ENCODE measurements around the gene C16orf86. TPM values are rescaled to one million over a fixed set of nuclear protein-coding genes. Genes with fewer than 3 reads are reported as not detected.
"Not testable (repeated sequence)": the region's sequence is repeated elsewhere in the genome, so short reads cannot be mapped to it uniquely, and the experiment has no call there.

Gene C16orf86
- total RNA-seq, 1 donor = 3.3 TPM

GRCh38 chr16:67677712-67678111 is 11.1 kb downstream of the C16orf86 start:
- TF ChIP-seq, protein P1, sequence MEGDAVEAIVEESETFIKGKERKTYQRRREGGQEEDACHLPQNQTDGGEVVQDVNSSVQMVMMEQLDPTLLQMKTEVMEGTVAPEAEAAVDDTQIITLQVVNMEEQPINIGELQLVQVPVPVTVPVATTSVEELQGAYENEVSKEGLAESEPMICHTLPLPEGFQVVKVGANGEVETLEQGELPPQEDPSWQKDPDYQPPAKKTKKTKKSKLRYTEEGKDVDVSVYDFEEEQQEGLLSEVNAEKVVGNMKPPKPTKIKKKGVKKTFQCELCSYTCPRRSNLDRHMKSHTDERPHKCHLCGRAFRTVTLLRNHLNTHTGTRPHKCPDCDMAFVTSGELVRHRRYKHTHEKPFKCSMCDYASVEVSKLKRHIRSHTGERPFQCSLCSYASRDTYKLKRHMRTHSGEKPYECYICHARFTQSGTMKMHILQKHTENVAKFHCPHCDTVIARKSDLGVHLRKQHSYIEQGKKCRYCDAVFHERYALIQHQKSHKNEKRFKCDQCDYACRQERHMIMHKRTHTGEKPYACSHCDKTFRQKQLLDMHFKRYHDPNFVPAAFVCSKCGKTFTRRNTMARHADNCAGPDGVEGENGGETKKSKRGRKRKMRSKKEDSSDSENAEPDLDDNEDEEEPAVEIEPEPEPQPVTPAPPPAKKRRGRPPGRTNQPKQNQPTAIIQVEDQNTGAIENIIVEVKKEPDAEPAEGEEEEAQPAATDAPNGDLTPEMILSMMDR (IDR thresholded peaks at IDR 0.05; ENCODE audit: insufficient read depth, low read length) = no peak
- H3K4me3 ChIP-seq (ENCODE audit: low read depth, low read length) = no peak overlapping the region
- DNase-seq (ENCODE audit: low read depth) = no peak

GRCh38 chr16:67678354-67679023 is 11.9 kb downstream of the C16orf86 start:
- DNase-seq (ENCODE audit: low read depth) = no peak
- TF ChIP-seq, protein P1 (IDR thresholded peaks at IDR 0.05; ENCODE audit: insufficient read depth, low read length) = no peak
- no peak overlapping the region for H3K4me3 ChIP-seq (ENCODE audit: low read depth, low read length)

DNA sequence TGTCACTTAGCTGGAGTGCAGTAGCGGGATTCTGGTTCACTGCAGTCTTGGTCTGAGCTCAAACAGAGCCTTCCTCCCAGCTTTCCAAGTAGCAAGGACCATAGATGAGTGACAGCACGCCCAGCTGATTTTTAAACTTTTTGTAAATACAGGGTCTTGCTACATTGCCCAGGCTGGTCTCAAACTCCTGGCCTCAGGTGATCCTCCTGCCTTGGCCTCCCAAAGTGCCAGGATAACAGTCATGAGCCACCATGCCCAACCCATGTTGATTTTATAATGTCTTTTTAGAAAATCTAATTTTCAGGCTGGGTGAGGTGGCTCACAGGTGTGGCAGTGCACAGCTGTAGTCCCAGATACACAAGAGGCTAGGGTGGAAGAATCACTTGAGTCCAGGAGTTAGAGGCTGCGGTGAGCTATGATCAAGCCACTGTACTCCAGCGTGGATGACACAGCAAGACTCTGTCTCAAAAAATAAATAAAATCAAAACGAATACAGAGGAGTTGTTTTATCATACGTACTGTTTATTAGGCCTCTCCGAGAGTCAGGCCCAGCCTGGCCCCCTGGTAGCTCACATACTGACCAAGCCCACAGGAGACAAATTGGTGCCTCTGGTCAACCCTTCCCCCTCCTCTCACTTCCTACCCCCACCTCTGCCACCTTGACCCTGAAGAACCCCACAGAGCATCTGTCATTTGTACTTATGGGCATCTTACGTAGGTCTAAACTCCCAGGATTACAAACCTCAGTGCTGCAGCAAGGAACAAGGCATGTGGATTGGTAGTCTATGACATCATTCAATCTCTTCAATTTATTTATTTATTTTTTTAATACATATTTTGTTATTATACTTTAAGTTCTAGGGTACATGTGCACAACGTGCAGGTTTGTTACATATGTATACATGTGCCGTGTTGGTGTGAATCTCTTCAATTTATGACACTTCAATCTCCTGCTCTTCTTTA is 13.6 kb downstream of the C16orf86 start:
- no peak overlapping the region for H3K4me3 ChIP-seq (ENCODE audit: low read depth, low read length)
- DNase-seq (ENCODE audit: low read depth) = no peak
- TF ChIP-seq, protein P1 (IDR thresholded peaks at IDR 0.05; ENCODE audit: insufficient read depth, low read length) = no peak

GRCh38 chr16:67683767-67684166 is 17.2 kb downstream of the C16orf86 start:
- no peak overlapping the region for H3K4me3 ChIP-seq (ENCODE audit: low read depth, low read length)
- TF ChIP-seq, protein P1 (IDR thresholded peaks at IDR 0.05; ENCODE audit: insufficient read depth, low read length) = no peak
- no peak for DNase-seq (ENCODE audit: low read depth)

GRCh38 chr16:67685388-67686112 is 18.9 kb downstream of the C16orf86 start:
- H3K4me3 ChIP-seq (ENCODE audit: low read depth, low read length) = no peak overlapping the region
- no peak for DNase-seq (ENCODE audit: low read depth)
- TF ChIP-seq, protein P1 (IDR thresholded peaks at IDR 0.05; ENCODE audit: insufficient read depth, low read length) = no peak

DNA sequence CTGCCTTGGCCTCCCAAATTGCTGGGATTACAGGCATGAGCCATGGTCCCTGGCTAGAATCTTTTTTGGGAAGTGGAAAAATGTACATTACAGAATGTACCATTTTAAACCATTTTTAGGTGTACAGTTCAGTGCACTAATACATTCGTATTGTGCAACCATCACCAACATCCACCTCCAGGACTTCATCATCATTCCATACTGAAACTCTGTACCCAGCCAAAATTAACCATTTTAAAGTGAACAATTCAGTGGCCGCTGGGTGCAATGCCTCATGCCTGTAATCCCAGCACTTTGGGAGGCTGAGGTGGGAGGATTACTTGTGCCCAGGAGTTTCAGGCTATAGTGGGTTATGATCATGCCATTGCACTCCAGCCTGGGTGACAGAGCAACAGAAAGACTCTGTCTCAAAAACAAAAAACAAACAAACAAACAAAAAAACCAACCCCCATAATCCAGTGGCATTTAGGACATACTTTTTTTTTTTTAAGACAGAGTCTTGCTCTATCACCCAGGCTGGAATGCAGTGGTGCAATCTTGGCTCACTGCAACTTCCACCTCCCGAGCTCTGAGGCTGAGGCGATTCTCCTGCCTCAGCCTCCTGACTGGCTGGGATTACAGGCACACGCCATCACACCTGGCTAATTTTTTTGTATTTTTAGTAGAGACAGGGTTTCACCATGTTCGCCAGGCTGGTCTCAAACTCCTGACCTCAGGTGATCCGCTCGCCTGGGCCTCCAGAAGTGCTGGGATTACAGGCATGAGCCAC is 27.1 kb downstream of the C16orf86 start:
- not testable (repeated sequence) for DNase-seq (ENCODE audit: low read depth)

More for the DNA sequence above, 27.1 kb downstream of the C16orf86 start:
- not testable (repeated sequence) for H3K4me3 ChIP-seq (ENCODE audit: low read depth, low read length)
